Embryonic facial prominence (tissue), 1 donor: Measurements from ENCODE around the gene ARL3.

ENCODE experiments used
- DNase-seq: peaks from one replicate; pipeline ENCODE4 v3.0.0-alpha.2; 2016; ENCODE audit errors: extremely low spot score

Gene ARL3

GRCh38 chr10:102652170-102652916, 61.9 kb downstream of the ARL3 start:
- DNase-seq = no peak

GRCh38 chr10:102651455-102652169, 62.6 kb downstream of the ARL3 start:
- DNase-seq = no peak

- no peak for DNase-seq
Measured at GRCh38 chr10:102650655-102651454, 63.3 kb downstream of the ARL3 start.

- no peak for DNase-seq
Measured at GRCh38 chr10:102649797-102650654, 64.2 kb downstream of the ARL3 start.

- DNase-seq = no peak
Measured at GRCh38 chr10:102648889-102649796, 65.1 kb downstream of the ARL3 start.

GRCh38 chr10:102648269-102648888, 65.8 kb downstream of the ARL3 start:
- DNase-seq = no peak

GRCh38 chr10:102647443-102648268, 66.5 kb downstream of the ARL3 start:
- no peak for DNase-seq

- DNase-seq = no peak
Measured at GRCh38 chr10:102646610-102647442, 67.4 kb downstream of the ARL3 start.

- no peak for DNase-seq
Measured at GRCh38 chr10:102645741-102646609, 68.2 kb downstream of the ARL3 start.

GRCh38 chr10:102645388-102645740, 68.8 kb downstream of the ARL3 start:
- no peak for DNase-seq

- DNase-seq = no peak
Measured at GRCh38 chr10:102644646-102645387, 69.4 kb downstream of the ARL3 start.

GRCh38 chr10:102644066-102644645, 70.0 kb downstream of the ARL3 start, which contains the start of gene TRIM8:
TRIM8 (plus strand) TSS chr10:102644479; CDS start chr10:102644618, 139 bp downstream.
- no peak for DNase-seq

- DNase-seq = no peak
Measured at GRCh38 chr10:102643336-102644065, 70.7 kb downstream of the ARL3 start.

GRCh38 chr10:102642736-102643335, 71.4 kb downstream of the ARL3 start:
- DNase-seq = no peak
